Vagina (tissue), 2 donors: ENCODE results near the gene LRRC8E. TPM values are rescaled to one million over a fixed set of nuclear protein-coding genes. Genes with fewer than 3 reads are reported as not detected.

Experiments used
- DNase-seq, 2 donors: peaks; one replicate each; pipeline ENCODE4 v3.0.0-alpha.2; 2017; ENCODE audit errors: extremely low spot score in 2 of 2
- H3K27ac ChIP-seq: fragments of 200-600 bp; sonication (generic); one replicate; pipeline ENCODE4 v1.5.1; 2019
- H3K27me3 ChIP-seq: fragments of 200-600 bp; sonication (generic); one replicate; pipeline ENCODE4 v1.5.1; 2019
- H3K36me3 ChIP-seq, 2 donors: fragments of 200-600 bp; sonication (generic); one replicate each; pipeline ENCODE4 v1.5.1; 2017 to 2019
- H3K4me1 ChIP-seq: fragments of 200-600 bp; sonication (generic); one replicate; pipeline ENCODE4 v1.5.1; 2019
- H3K4me3 ChIP-seq, 2 donors: fragments of 200-600 bp; sonication (generic); 1 replicate in 1 of 2; 2 replicates in 1 of 2; pipeline ENCODE4 v1.5.1; 2016 to 2019
- H3K9me3 ChIP-seq: fragments of 200-600 bp; sonication (generic); one replicate; pipeline ENCODE4 v1.5.1; 2019
- POLR2A ChIP-seq, 2 donors: fragments of 450-650 bp; IDR thresholded peaks; one replicate each; pipeline ENCODE4 v1.6.1; 2017; ENCODE audit warnings: antibody characterized with exemption in 2 of 2, mild to moderate bottlenecking in 2 of 2, moderate library complexity in 2 of 2
- POLR2AphosphoS5 ChIP-seq, 2 donors: sonication (generic); formaldehyde crosslinking; IDR thresholded peaks; one replicate each; pipeline ENCODE4 v1.9.0; 2017; ENCODE audit warnings: antibody characterized with exemption in 2 of 2, mild to moderate bottlenecking in 2 of 2, low read depth in 1 of 2; ENCODE audit not compliant: insufficient read depth in 1 of 2
- intact Hi-C: fragments of 100-400 bp; cut with DNase I; formaldehyde crosslinking; loops from one replicate; pipeline ENCODE4 v1.15.1; 2023
- total RNA-seq: library from RNA; depleted of rRNA; stranded (reverse); fragments of >200 nt; gene quantifications from one replicate; pipeline ENCODE4 v1.2.3, GENCODE V29; 2016
- TF ChIP-seq, protein P1 (sequence below), 3 experiments: fragments of 450-650 bp in 2 of 3; fragments of 200-600 bp in 1 of 3; sonication (generic) in 1 of 3; IDR thresholded peaks; one replicate each; pipeline ENCODE4 v1.5.1; 2017 to 2019; ENCODE audit warnings: antibody characterized with exemption in 3 of 3, mild to moderate bottlenecking in 2 of 3, moderate library complexity in 2 of 3

Gene LRRC8E
- total RNA-seq, 1 donor from 2014 or later, result 6.6 TPM

DNA sequence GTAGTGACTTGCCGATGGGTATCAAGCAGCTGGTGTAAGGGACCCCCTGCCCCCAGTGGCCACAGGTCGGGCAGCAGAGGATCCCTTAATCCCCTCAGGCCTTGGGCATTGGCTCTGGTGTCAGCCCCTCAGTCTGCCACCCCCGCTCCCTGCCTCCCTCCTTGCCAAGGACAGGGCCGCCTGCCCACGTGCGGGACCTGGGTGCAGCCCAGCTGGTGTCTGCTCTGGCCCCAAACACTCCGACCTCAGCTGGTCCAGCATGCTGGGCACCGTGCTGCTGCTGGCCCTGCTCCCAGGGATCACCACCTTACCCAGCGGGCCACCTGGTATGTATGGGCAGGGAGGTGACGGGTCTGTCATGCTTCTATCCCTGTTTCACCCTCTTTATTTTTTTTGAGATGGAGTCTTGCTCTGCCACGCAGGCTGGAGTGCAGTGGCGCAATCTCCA, 26.3 kb downstream of the LRRC8E start, which contains the start of gene TGFBR3L:
TSS of gene TGFBR3L (plus strand) at position 233 of the 448 bp plus-strand sequence.
- TF ChIP-seq POLR2AphosphoS5 (IDR thresholded peaks at IDR 0.05; ENCODE audit: insufficient read depth in 1 of 2, low read depth in 1 of 2) (no peak), POLR2A (IDR thresholded peaks at IDR 0.05) (no peak)
- TF ChIP-seq, protein P1, sequence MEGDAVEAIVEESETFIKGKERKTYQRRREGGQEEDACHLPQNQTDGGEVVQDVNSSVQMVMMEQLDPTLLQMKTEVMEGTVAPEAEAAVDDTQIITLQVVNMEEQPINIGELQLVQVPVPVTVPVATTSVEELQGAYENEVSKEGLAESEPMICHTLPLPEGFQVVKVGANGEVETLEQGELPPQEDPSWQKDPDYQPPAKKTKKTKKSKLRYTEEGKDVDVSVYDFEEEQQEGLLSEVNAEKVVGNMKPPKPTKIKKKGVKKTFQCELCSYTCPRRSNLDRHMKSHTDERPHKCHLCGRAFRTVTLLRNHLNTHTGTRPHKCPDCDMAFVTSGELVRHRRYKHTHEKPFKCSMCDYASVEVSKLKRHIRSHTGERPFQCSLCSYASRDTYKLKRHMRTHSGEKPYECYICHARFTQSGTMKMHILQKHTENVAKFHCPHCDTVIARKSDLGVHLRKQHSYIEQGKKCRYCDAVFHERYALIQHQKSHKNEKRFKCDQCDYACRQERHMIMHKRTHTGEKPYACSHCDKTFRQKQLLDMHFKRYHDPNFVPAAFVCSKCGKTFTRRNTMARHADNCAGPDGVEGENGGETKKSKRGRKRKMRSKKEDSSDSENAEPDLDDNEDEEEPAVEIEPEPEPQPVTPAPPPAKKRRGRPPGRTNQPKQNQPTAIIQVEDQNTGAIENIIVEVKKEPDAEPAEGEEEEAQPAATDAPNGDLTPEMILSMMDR (IDR thresholded peaks at IDR 0.05), result no peak
- no peak for DNase-seq
- peaks cover 0 to 40% of the 10 kb centered on the region in 2 donors for H3K36me3 ChIP-seq
- intact Hi-C loops, result loop anchor here (10.0 kb wide), 1 partner anchor 90 kb away; the partner anchor contains the start of gene ELAVL1
- no peak within 1 kb of the TSS for H3K27ac ChIP-seq
- H3K4me1 ChIP-seq, result peaks cover 41% of the 10 kb centered on the region
- H3K9me3 ChIP-seq, result no peaks in the 10 kb centered on the region
- H3K27me3 ChIP-seq, result no peaks in the 10 kb centered on the region
- no peak within 1 kb of the TSS for H3K4me3 ChIP-seq

DNA sequence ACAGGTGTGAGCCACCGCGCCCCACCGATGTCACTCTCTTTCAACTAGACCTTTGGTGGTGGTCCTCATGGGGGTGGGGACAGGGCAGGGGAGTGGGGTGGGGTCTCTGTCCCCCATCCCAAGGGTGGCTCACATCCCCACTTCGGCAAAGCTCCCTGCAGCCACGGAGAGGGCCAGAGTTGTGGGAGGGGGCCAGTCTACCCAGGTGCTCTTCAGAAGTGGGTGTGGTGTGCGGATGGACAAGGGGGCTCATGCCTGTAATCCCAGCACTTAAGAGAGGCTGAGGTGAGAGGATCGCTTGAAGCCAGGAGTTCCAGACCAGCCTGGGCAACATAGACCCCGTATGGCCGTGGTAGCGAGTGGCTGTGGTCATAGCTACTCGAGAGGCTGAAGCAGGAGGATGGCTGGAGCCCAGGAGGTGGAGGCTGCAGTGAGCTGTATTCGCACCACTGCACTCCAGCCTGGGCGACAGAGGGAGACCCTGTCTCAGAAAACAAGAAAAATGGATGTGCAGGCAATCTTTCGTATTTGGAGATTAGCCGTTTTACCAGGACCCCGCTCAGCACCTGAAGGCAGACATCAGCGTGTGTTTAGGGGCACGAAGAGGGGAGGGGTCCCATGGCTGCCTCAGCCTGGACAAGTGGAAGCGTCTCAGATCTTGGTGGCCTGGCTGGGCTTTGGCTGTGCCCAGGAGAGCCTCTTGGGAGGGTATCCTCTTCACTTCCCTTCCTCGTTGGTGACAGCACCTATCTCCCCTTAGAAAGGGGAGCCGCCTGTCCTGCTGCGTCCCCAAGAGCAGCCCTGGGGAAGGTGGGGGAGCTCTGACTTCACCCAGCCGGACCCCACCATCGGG, 27.2 kb downstream of the LRRC8E start:
- H3K4me1 ChIP-seq, result peaks cover 46% of the 10 kb centered on the region
- TF ChIP-seq, protein P1 (IDR thresholded peaks at IDR 0.05), result no peak
- TF ChIP-seq POLR2A (IDR thresholded peaks at IDR 0.05) (no peak), POLR2AphosphoS5 (IDR thresholded peaks at IDR 0.05; ENCODE audit: insufficient read depth in 1 of 2, low read depth in 1 of 2) (no peak)
- intact Hi-C loops, result loop anchor here (10.0 kb wide), 1 partner anchor 89 kb away; the partner anchor contains the start of gene ELAVL1
- peak overlapping the region; percentile 41 to 48 for H3K4me3 ChIP-seq
- no peaks in the 10 kb centered on the region for H3K9me3 ChIP-seq
- peaks cover 0 to 32% of the 10 kb centered on the region in 2 donors for H3K36me3 ChIP-seq
- H3K27me3 ChIP-seq, result no peaks in the 10 kb centered on the region
- DNase-seq, result no peak
- peak overlapping the region; percentile 63 for H3K27ac ChIP-seq

DNA sequence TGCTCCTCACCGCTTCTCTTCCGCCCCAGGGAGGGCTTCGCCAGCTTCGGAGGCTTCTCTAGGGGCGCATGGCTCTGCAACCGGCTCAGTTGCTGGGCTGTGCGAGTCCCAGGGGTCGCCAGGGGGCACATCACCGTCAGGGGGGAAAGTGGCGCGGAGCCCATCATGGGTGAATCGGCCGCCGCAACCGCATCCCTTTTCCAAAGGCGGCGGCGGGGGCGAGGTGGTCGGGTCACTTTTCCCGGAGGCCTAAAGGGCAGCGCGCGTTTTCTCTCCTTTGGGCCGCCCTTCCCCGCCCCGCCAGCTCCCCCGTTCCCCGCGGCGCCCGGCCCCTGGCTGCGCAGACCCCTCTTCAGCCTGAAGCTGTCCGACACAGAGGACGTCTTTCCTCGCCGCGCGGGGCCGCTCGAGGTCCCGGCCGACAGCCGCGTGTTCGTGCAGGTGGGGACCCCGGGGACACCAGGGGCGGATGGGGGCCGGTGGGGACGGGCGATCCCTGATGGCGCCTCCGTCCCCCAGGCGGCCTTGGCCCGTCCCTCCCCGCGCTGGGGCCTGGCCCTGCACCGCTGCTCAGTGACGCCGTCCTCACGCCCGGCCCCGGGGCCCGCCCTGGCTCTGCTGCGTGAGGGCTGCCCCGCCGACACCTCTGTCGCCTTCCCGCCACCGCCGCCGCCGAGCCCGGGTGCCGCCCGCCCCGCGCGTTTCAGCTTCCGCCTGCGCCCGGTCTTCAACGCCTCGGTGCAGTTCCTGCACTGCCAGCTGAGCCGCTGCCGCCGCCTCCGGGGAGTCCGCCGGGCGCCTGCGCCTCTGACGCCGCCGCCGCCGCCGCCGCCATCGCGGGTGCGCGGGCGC, 28.0 kb downstream of the LRRC8E start:
- no peaks in the 10 kb centered on the region for H3K9me3 ChIP-seq
- H3K4me1 ChIP-seq, result peaks cover 50% of the 10 kb centered on the region
- intact Hi-C loops, result loop anchor here (10.0 kb wide), 1 partner anchor 88 kb away; the partner anchor contains the start of gene ELAVL1
- TF ChIP-seq, protein P1 (IDR thresholded peaks at IDR 0.05), result no peak
- TF ChIP-seq POLR2A (IDR thresholded peaks at IDR 0.05) (no peak), POLR2AphosphoS5 (IDR thresholded peaks at IDR 0.05; ENCODE audit: insufficient read depth in 1 of 2, low read depth in 1 of 2) (no peak)
- no peaks in the 10 kb centered on the region for H3K27me3 ChIP-seq
- H3K27ac ChIP-seq, result peak overlapping the region; percentile 63
- no peak for DNase-seq
- H3K36me3 ChIP-seq, result peaks cover 0 to 23% of the 10 kb centered on the region in 2 donors
- H3K4me3 ChIP-seq, result peak overlapping the region; percentile 41 to 48

DNA sequence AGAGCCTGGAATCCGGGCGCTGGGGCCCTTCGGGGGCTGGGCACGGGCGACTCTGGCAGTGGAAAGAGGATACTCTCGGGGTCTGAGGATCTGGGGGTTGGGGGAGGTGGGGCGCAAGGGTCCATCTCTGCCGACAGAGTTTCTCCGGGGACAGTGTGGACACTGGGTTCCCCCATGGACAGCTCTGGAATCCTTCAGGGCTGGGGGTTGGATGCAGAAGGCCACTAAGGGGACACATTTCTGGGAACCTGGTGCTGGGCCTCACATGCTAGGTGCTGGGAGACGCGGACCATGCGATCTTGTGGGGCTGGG, 28.6 kb downstream of the LRRC8E start:
- no peaks in the 10 kb centered on the region for H3K27me3 ChIP-seq
- H3K9me3 ChIP-seq, result no peaks in the 10 kb centered on the region
- H3K4me1 ChIP-seq, result peaks cover 56% of the 10 kb centered on the region
- H3K27ac ChIP-seq, result peak overlapping the region; percentile 63
- H3K4me3 ChIP-seq, result peak overlapping the region; percentile 41 to 48
- TF ChIP-seq POLR2AphosphoS5 (IDR thresholded peaks at IDR 0.05; ENCODE audit: insufficient read depth in 1 of 2, low read depth in 1 of 2), result no peak
- TF ChIP-seq POLR2A (IDR thresholded peaks at IDR 0.05), result no peak
- TF ChIP-seq, protein P1 (IDR thresholded peaks at IDR 0.05), result no peak
- peaks cover 0 to 22% of the 10 kb centered on the region in 2 donors for H3K36me3 ChIP-seq
- intact Hi-C loops, result loop anchor here (10.0 kb wide), 1 partner anchor 88 kb away; the partner anchor contains the start of gene ELAVL1
- no peak for DNase-seq
